GM12892 (cell line): Measurements from ENCODE around the gene NRL.

ENCODE experiments used
- POLR2A ChIP-seq: IDR thresholded peaks from 2 replicates; pipeline ENCODE4 v1.6.1; 2011; ENCODE audit warnings: low read depth, low read length, control low read depth
- POLR2AphosphoS5 ChIP-seq: IDR thresholded peaks from 2 replicates; pipeline ENCODE4 v1.6.1; 2011; ENCODE audit warnings: low read depth, low read length, control low read depth

- TF ChIP-seq POLR2A (no peak), POLR2AphosphoS5 (no peak)
Measured at GRCh38 chr14:24098229-24098926, 16.4 kb downstream of the NRL start.
